Effector memory CD8-positive, alpha-beta T cell (primary cell): ENCODE data around the gene PHLDB3.

Experiments used
- ATAC-seq: fragments of 150-1000 bp; cut with Tn5 transposase; replicated peaks from 2 replicates; pipeline ENCODE4 v1.10.0; 2021; ENCODE audit warnings: mild to moderate bottlenecking, moderate library complexity
- DNase-seq, 3 experiments: peaks; one replicate each; pipeline ENCODE4 v3.0.0; 2021
- H3K27ac Mint-ChIP-seq, 2 donors: one replicate each; pipeline ENCODE4 v1.8.0; 2022; ENCODE audit warnings: mild to moderate bottlenecking in 2 of 2, mixed read lengths in 2 of 2, moderate library complexity in 2 of 2
- H3K27me3 Mint-ChIP-seq, 2 donors: one replicate each; pipeline ENCODE4 v1.8.0; 2022; ENCODE audit warnings: mixed read lengths in 2 of 2
- H3K36me3 Mint-ChIP-seq: one replicate; pipeline ENCODE4 v1.8.0; 2022; ENCODE audit warnings: mild to moderate bottlenecking, moderate library complexity, mixed read lengths; ENCODE audit not compliant: insufficient read depth
- H3K4me1 Mint-ChIP-seq, 2 donors: one replicate each; pipeline ENCODE4 v1.8.0; 2022; ENCODE audit warnings: low read depth in 2 of 2, mixed read lengths in 2 of 2
- H3K4me3 Mint-ChIP-seq, 2 donors: one replicate each; pipeline ENCODE4 v1.8.0; 2022; ENCODE audit warnings: mild to moderate bottlenecking in 2 of 2, mixed read lengths in 2 of 2, moderate library complexity in 2 of 2
- H3K9me3 Mint-ChIP-seq, 2 donors: one replicate each; pipeline ENCODE4 v1.8.0; 2022; ENCODE audit warnings: mixed read lengths in 2 of 2

PHLDB3 gene

GRCh38 chr19:43480574-43480973 is 24.0 kb downstream of the PHLDB3 start:
- H3K36me3 Mint-ChIP-seq, result peaks cover 12% of the 10 kb centered on the region
- no peak overlapping the region for H3K27ac Mint-ChIP-seq
- H3K27me3 Mint-ChIP-seq, result no peaks in the 10 kb centered on the region
- H3K4me3 Mint-ChIP-seq, result no peak overlapping the region
- peaks cover 0 to under 1% of the 10 kb centered on the region in 2 donors for H3K9me3 Mint-ChIP-seq
- peaks cover under 1 to 1% of the 10 kb centered on the region in 2 donors for H3K4me1 Mint-ChIP-seq
- ATAC-seq (no peak), DNase-seq (no peak)

GRCh38 chr19:43479961-43480561 is 24.5 kb downstream of the PHLDB3 start:
- H3K9me3 Mint-ChIP-seq, result peaks cover 0 to 2% of the 10 kb centered on the region in 2 donors
- no peak overlapping the region for H3K27ac Mint-ChIP-seq
- H3K4me1 Mint-ChIP-seq, result peaks cover 4 to 6% of the 10 kb centered on the region in 2 donors
- peaks cover 16% of the 10 kb centered on the region for H3K36me3 Mint-ChIP-seq
- H3K4me3 Mint-ChIP-seq, result no peak overlapping the region
- DNase-seq, result no peak
- ATAC-seq, result no peak
- no peaks in the 10 kb centered on the region for H3K27me3 Mint-ChIP-seq

- peaks cover 0 to 2% of the 10 kb centered on the region in 2 donors for H3K9me3 Mint-ChIP-seq
- no peak overlapping the region for H3K4me3 Mint-ChIP-seq
- peaks cover 6 to 7% of the 10 kb centered on the region in 2 donors for H3K4me1 Mint-ChIP-seq
- no peak overlapping the region for H3K27ac Mint-ChIP-seq
- H3K27me3 Mint-ChIP-seq, result no peaks in the 10 kb centered on the region
- DNase-seq (no peak), ATAC-seq (no peak)
- peaks cover 18% of the 10 kb centered on the region for H3K36me3 Mint-ChIP-seq
These were observed 25.3 kb downstream of the PHLDB3 start for GRCh38 chr19:43479226-43479625.

- no peak overlapping the region for H3K4me3 Mint-ChIP-seq
- H3K27me3 Mint-ChIP-seq, result no peaks in the 10 kb centered on the region
- no peak for ATAC-seq
- no peak for DNase-seq
- peaks cover 0 to 2% of the 10 kb centered on the region in 2 donors for H3K9me3 Mint-ChIP-seq
- peaks cover 6 to 7% of the 10 kb centered on the region in 2 donors for H3K4me1 Mint-ChIP-seq
- H3K36me3 Mint-ChIP-seq, result peaks cover 20% of the 10 kb centered on the region
- H3K27ac Mint-ChIP-seq, result peak overlapping the region in 1 of 2 donors; percentile 9
These were observed 26.2 kb downstream of the PHLDB3 start for GRCh38 chr19:43478323-43478722.

GRCh38 chr19:43476606-43477005 is 27.9 kb downstream of the PHLDB3 start:
- Mint-ChIP-seq H3K27ac (peak overlapping the region; percentile 93 to 98), H3K9me3 (peaks cover 0 to 2% of the 10 kb centered on the region in 2 donors), H3K4me3 (no peak overlapping the region), H3K27me3 (no peaks in the 10 kb centered on the region), H3K36me3 (peaks cover 20% of the 10 kb centered on the region), H3K4me1 (peaks cover 6 to 7% of the 10 kb centered on the region in 2 donors)
- ATAC-seq, result no peak
- DNase-seq, result no peak

GRCh38 chr19:43474986-43475705 is 29.4 kb downstream of the PHLDB3 start:
- Mint-ChIP-seq H3K4me3 (peak overlapping the region; percentile 76 to 88), H3K27me3 (no peaks in the 10 kb centered on the region), H3K27ac (peak overlapping the region; percentile 93 to 98), H3K4me1 (peaks cover 6 to 7% of the 10 kb centered on the region in 2 donors), H3K9me3 (peaks cover 0 to 2% of the 10 kb centered on the region in 2 donors), H3K36me3 (peaks cover 20% of the 10 kb centered on the region)
- DNase-seq, result peak; percentile 95 to 96 (median 96)
- ATAC-seq, result peak; percentile 96

- Mint-ChIP-seq H3K36me3 (peaks cover 20% of the 10 kb centered on the region), H3K27ac (peak overlapping the region in 1 of 2 donors; percentile 98), H3K9me3 (peaks cover 0 to 2% of the 10 kb centered on the region in 2 donors), H3K4me3 (peak overlapping the region in 1 of 2 donors; percentile 54), H3K27me3 (no peaks in the 10 kb centered on the region), H3K4me1 (peaks cover 6 to 8% of the 10 kb centered on the region in 2 donors)
- DNase-seq (no peak), ATAC-seq (no peak)
These were observed 30.1 kb downstream of the PHLDB3 start for GRCh38 chr19:43474487-43474886.

GRCh38 chr19:43471091-43471490 is 33.5 kb downstream of the PHLDB3 start:
- Mint-ChIP-seq H3K36me3 (peaks cover 9% of the 10 kb centered on the region), H3K27me3 (no peaks in the 10 kb centered on the region), H3K4me3 (no peak overlapping the region), H3K4me1 (peaks cover 13 to 17% of the 10 kb centered on the region in 2 donors), H3K9me3 (peaks cover 0 to 2% of the 10 kb centered on the region in 2 donors), H3K27ac (no peak overlapping the region)
- ATAC-seq (no peak), DNase-seq (no peak)

GRCh38 chr19:43470288-43470687 is 34.3 kb downstream of the PHLDB3 start:
- no peak overlapping the region for H3K27ac Mint-ChIP-seq
- peaks cover 10 to 13% of the 10 kb centered on the region in 2 donors for H3K4me1 Mint-ChIP-seq
- ATAC-seq (no peak), DNase-seq (no peak)
- H3K9me3 Mint-ChIP-seq, result no peaks in the 10 kb centered on the region
- H3K36me3 Mint-ChIP-seq, result peaks cover 5% of the 10 kb centered on the region
- no peaks in the 10 kb centered on the region for H3K27me3 Mint-ChIP-seq
- H3K4me3 Mint-ChIP-seq, result no peak overlapping the region

- ATAC-seq (peak; percentile 69), DNase-seq (no peak)
- Mint-ChIP-seq H3K27me3 (no peaks in the 10 kb centered on the region), H3K9me3 (no peaks in the 10 kb centered on the region), H3K36me3 (peaks cover 4% of the 10 kb centered on the region), H3K27ac (peak overlapping the region; percentile 22 to 46), H3K4me1 (peaks cover 13 to 14% of the 10 kb centered on the region in 2 donors), H3K4me3 (no peak overlapping the region)
These were observed 35.4 kb downstream of the PHLDB3 start for GRCh38 chr19:43469160-43469480.

GRCh38 chr19:43468354-43469159 is 36.0 kb downstream of the PHLDB3 start:
- H3K27ac Mint-ChIP-seq, result peak overlapping the region; percentile 22 to 46
- no peaks in the 10 kb centered on the region for H3K27me3 Mint-ChIP-seq
- no peaks in the 10 kb centered on the region for H3K9me3 Mint-ChIP-seq
- DNase-seq (no peak), ATAC-seq (no peak)
- H3K4me3 Mint-ChIP-seq, result no peak overlapping the region
- peaks cover 18 to 19% of the 10 kb centered on the region in 2 donors for H3K4me1 Mint-ChIP-seq
- H3K36me3 Mint-ChIP-seq, result peaks cover 5% of the 10 kb centered on the region

- H3K27ac Mint-ChIP-seq, result peak overlapping the region in 1 of 2 donors; percentile 46
- H3K9me3 Mint-ChIP-seq, result no peaks in the 10 kb centered on the region
- peaks cover 22% of the 10 kb centered on the region in 2 donors for H3K4me1 Mint-ChIP-seq
- ATAC-seq, result no peak
- H3K36me3 Mint-ChIP-seq, result peaks cover 8% of the 10 kb centered on the region
- H3K4me3 Mint-ChIP-seq, result no peak overlapping the region
- no peak for DNase-seq
- H3K27me3 Mint-ChIP-seq, result no peaks in the 10 kb centered on the region
These were observed 36.8 kb downstream of the PHLDB3 start for GRCh38 chr19:43467730-43468129.

GRCh38 chr19:43467276-43467675 is 37.3 kb downstream of the PHLDB3 start:
- H3K27me3 Mint-ChIP-seq, result no peaks in the 10 kb centered on the region
- ATAC-seq (no peak), DNase-seq (no peak)
- H3K4me1 Mint-ChIP-seq, result peaks cover 22% of the 10 kb centered on the region in 2 donors
- H3K4me3 Mint-ChIP-seq, result no peak overlapping the region
- H3K36me3 Mint-ChIP-seq, result peaks cover 8% of the 10 kb centered on the region
- no peaks in the 10 kb centered on the region for H3K9me3 Mint-ChIP-seq
- peak overlapping the region in 1 of 2 donors; percentile 46 for H3K27ac Mint-ChIP-seq
